ENCODE data around the gene APP.

APP gene

DNA sequence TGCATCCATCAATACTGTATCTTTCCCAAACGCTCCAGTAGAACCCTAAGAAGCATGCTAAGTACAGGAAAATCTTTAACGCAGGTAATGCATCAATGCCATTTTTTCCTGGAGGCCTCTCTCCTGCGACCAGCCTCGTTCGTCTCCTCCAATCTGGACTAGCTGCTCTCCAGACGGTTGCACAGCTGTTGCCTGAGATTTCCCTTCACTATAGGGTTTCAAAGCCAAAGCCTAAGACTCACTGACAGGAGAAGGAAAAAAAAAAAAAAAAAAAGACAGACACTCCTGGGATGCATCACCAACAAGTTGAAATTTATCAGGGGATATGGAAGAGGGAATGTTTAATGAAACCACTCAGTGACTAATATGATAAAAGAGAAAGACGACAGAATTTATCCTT, 93.0 kb downstream of the APP start:
- H3K4me1 ChIP-seq (ENCODE audit: low read depth, poor library complexity, severe bottlenecking): no peaks in the 10 kb centered on the region
- no peak overlapping the region for H3K4me3 ChIP-seq (IDR thresholded peaks at IDR 0.05; ENCODE audit: insufficient read depth, low read depth, low read length)
- H4K20me1 ChIP-seq (ENCODE audit: insufficient read depth): no peaks in the 10 kb centered on the region
- H2AFZ ChIP-seq (ENCODE audit: low read depth): no peak overlapping the region
- no peaks in the 10 kb centered on the region for H3K36me3 ChIP-seq (ENCODE audit: insufficient read depth)
- H3K79me2 ChIP-seq (ENCODE audit: insufficient read depth, low read depth): peaks cover 7% of the 10 kb centered on the region; the same call in 1 of the 2 replicates
- no peak overlapping the region for H3K27ac ChIP-seq
- H3K9ac ChIP-seq: no peak overlapping the region
- no peaks in the 10 kb centered on the region for H3K27me3 ChIP-seq (ENCODE audit: insufficient read depth, low read depth)
- H3K4me2 ChIP-seq: no peak overlapping the region
- TF ChIP-seq, protein P1, sequence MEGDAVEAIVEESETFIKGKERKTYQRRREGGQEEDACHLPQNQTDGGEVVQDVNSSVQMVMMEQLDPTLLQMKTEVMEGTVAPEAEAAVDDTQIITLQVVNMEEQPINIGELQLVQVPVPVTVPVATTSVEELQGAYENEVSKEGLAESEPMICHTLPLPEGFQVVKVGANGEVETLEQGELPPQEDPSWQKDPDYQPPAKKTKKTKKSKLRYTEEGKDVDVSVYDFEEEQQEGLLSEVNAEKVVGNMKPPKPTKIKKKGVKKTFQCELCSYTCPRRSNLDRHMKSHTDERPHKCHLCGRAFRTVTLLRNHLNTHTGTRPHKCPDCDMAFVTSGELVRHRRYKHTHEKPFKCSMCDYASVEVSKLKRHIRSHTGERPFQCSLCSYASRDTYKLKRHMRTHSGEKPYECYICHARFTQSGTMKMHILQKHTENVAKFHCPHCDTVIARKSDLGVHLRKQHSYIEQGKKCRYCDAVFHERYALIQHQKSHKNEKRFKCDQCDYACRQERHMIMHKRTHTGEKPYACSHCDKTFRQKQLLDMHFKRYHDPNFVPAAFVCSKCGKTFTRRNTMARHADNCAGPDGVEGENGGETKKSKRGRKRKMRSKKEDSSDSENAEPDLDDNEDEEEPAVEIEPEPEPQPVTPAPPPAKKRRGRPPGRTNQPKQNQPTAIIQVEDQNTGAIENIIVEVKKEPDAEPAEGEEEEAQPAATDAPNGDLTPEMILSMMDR (conservative IDR thresholded peaks at IDR 0.05; ENCODE audit: low read depth, low read length): no peak

DNA sequence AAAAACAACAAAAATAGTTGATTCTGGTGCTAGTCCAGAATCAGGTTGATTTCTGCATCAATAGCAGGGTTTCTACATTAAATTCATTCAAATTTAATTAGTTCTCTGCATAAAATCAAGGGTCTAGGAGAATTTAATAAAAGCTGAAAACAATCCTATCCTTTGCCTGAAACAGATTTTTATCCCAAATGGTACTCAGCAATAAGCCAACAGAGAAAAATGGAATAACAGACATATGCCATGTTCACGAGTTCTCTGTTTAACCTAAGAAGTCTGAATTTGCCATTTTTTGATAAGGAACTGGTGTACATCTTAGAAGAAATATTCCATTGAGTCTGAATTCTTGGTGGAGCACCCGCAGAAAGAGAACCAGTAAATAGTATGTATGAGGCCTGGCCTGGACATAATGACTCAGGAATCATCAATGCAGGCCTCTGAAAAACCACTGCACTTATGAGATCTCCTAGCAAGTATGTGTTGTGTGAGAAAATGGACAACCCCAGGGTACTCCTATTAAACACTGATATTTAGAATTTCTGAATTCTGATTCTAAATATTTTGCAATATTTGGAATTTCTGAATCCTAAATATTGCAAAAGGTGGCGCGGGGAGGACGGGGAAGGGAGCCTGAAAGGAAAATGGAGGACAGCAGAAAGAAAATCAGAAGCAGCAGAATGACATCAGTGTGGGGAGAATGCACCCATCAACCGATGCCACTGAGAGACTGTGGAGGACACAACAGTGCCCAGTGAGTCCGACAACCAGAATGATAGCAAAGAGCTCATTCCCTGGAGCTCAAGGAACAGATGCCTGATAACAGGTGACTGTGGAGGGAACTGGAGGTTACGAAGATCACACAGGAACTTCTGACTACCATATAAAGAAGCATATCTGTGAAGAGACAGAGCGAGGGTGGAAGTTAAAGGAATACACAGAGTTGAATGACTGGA, 97.6 kb downstream of the APP start:
- H3K79me2 ChIP-seq (ENCODE audit: insufficient read depth, low read depth): peaks cover 23% of the 10 kb centered on the region; the same call in 1 of the 2 replicates
- H3K4me2 ChIP-seq: no peak overlapping the region
- no peak overlapping the region for H3K27ac ChIP-seq
- H3K4me1 ChIP-seq (ENCODE audit: low read depth, poor library complexity, severe bottlenecking): peaks cover 10% of the 10 kb centered on the region
- H2AFZ ChIP-seq (ENCODE audit: low read depth): no peak overlapping the region
- H4K20me1 ChIP-seq (ENCODE audit: insufficient read depth): no peaks in the 10 kb centered on the region
- H3K36me3 ChIP-seq (ENCODE audit: insufficient read depth): no peaks in the 10 kb centered on the region
- H3K9ac ChIP-seq: no peak overlapping the region
- no peaks in the 10 kb centered on the region for H3K27me3 ChIP-seq (ENCODE audit: insufficient read depth, low read depth)
- TF ChIP-seq, protein P1 (conservative IDR thresholded peaks at IDR 0.05; ENCODE audit: low read depth, low read length): no peak
- no peak overlapping the region for H3K4me3 ChIP-seq (IDR thresholded peaks at IDR 0.05; ENCODE audit: insufficient read depth, low read depth, low read length)

DNA sequence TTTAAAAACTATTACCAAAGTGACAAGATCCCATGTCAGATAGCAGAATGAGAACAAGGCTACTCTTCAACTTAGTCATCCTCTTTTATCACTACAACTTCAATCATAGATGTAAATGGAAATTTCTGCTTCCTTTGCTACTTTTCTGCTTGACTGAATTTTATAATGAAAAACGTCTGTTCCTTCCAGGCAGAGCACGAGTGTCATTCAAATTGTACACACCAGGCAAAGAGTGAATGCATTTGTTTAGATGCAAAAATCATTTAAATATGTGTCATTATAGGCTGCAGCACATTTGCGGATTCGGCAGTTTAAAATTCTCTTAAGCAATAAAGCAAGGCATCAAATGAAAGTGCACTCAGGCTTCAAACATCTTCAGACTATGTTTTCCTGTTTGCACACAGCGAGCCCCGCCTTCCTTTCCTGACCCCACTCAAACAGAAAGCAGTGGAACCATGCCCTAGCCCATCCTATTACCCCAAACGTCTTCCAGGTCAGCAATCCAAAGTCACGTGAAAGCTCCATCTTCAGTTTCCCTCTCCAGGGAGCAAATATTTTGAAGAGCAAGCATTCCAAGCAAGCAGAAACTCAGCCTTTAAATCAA, 99.6 kb downstream of the APP start:
- peaks cover 10% of the 10 kb centered on the region for H3K4me1 ChIP-seq (ENCODE audit: low read depth, poor library complexity, severe bottlenecking)

DNA sequence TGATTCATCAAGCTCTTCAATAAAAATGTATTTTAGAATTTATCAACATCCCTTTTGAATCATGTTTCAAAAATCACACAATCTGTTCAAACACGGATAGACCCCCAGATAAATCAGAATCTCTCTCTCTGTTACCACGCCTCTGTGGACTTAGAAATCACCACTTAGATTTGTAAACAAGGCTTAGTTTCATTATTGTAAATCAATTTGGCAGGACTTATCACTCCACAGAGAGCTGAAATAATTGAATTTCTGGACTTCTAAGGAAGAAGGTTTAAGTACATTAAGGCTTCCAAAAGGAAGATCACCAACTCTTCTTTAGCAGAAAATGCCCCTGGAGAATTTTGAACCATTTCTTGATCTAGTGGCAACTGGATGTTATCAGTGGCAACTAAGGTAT, 100.4 kb downstream of the APP start:
- Histone ChIP-seq H3K36me3 (ENCODE audit: insufficient read depth) (no peaks in the 10 kb centered on the region), H3K79me2 (ENCODE audit: insufficient read depth, low read depth) (peaks cover 38% of the 10 kb centered on the region; the same call in 1 of the 2 replicates), H3K4me1 (ENCODE audit: low read depth, poor library complexity, severe bottlenecking) (peaks cover 10% of the 10 kb centered on the region), H3K27me3 (ENCODE audit: insufficient read depth, low read depth) (no peaks in the 10 kb centered on the region), H3K4me2 (no peak overlapping the region), H3K27ac (no peak overlapping the region), H3K4me3 (IDR thresholded peaks at IDR 0.05; ENCODE audit: insufficient read depth, low read depth, low read length) (no peak overlapping the region), H3K9ac (no peak overlapping the region), H4K20me1 (ENCODE audit: insufficient read depth) (0 out of 2 replicates have a peak, but pooled peaks cover 7% of the 10 kb centered on the region), H2AFZ (ENCODE audit: low read depth) (no peak overlapping the region)
- TF ChIP-seq, protein P1 (conservative IDR thresholded peaks at IDR 0.05; ENCODE audit: low read depth, low read length): no peak

More for the DNA sequence above, 99.6 kb downstream of the APP start:
- no peak overlapping the region for H3K4me2 ChIP-seq
- H3K4me3 ChIP-seq (IDR thresholded peaks at IDR 0.05; ENCODE audit: insufficient read depth, low read depth, low read length): no peak overlapping the region
- H3K27me3 ChIP-seq (ENCODE audit: insufficient read depth, low read depth): no peaks in the 10 kb centered on the region
- no peaks in the 10 kb centered on the region for H3K36me3 ChIP-seq (ENCODE audit: insufficient read depth)
- H3K27ac ChIP-seq: no peak overlapping the region
- H4K20me1 ChIP-seq (ENCODE audit: insufficient read depth): 0 out of 2 replicates have a peak, but pooled peaks cover 7% of the 10 kb centered on the region
- H2AFZ ChIP-seq (ENCODE audit: low read depth): no peak overlapping the region
- TF ChIP-seq, protein P1 (conservative IDR thresholded peaks at IDR 0.05; ENCODE audit: low read depth, low read length): no peak
- peaks cover 32% of the 10 kb centered on the region; the same call in 1 of the 2 replicates for H3K79me2 ChIP-seq (ENCODE audit: insufficient read depth, low read depth)
- no peak overlapping the region for H3K9ac ChIP-seq
